GM19328 (cell line): ENCODE results near the gene ADAM33.

Experiments used
- ATAC-seq: cut with Tn5 transposase; IDR thresholded peaks from one replicate; pipeline ENCODE4 v1.9.1; 2021; ENCODE audit warnings: mild to moderate bottlenecking, moderate library complexity; ENCODE audit not compliant: unreplicated experiment

ADAM33 gene

GRCh38 chr20:3681931-3682781 is at the start of gene ADAM33:
ADAM33 (minus strand) TSS chr20:3682010; CDS start chr20:3682004, 6 bp downstream.
- no peak for ATAC-seq

GRCh38 chr20:3730803-3731672 is 49.2 kb upstream of the ADAM33 start:
- no peak for ATAC-seq

DNA sequence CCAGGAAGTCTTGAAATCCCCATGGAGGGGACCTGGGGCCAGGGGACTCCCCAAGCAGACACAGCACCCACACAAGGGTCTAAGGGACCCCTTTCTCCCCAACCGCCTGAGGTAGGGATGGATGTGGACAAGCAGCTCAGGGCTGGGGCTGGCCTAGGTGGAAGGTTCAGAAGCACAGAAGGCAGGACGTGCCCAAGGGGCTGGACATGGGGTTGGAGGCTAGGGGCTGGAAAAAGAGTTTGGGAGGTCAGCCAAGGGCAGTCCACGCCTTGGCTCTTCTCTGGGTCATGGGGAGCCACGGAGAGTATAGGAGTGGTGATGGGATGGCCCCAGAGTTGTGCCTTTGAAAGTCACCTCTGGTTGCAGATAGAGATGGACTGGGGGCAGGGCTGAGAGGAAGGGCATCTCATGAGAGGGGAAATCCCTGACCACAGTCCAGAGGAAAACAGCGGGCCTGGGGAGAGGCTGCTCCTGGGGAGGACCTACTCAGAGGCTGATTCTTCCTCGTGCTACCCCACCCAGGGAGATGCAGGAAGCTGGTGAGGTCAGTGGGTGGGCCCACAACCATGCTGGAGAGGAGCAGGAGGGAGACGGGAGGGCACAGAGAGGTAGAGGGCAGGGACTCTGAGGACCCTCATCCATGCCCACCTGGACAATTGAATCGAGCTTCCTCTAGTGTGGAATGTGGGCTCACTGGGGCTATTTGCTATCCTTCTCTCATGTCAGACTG is 48.2 kb upstream of the ADAM33 start:
- no peak for ATAC-seq

GRCh38 chr20:3729378-3729777 is 47.6 kb upstream of the ADAM33 start:
- ATAC-seq, result no peak

DNA sequence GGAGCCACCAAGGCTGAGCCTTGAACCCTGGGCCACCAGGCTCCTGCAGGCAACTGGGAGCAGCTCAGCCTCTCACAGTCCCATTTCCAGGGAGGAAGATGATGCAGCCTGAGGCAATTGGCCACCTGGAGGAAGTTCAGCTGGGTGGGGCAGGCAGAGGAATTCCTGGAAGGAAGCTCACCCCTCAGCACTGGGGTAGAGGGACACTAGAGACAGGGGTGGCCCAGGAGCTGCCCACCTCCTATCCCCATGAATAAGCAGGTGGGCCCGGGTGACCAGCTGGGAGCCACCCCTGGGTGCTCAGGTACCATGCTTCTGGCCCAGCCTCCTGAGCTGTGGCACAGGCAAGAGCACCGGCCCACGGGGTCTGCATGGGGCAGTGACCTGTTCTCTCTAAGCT is 47.1 kb upstream of the ADAM33 start:
- no peak for ATAC-seq

DNA sequence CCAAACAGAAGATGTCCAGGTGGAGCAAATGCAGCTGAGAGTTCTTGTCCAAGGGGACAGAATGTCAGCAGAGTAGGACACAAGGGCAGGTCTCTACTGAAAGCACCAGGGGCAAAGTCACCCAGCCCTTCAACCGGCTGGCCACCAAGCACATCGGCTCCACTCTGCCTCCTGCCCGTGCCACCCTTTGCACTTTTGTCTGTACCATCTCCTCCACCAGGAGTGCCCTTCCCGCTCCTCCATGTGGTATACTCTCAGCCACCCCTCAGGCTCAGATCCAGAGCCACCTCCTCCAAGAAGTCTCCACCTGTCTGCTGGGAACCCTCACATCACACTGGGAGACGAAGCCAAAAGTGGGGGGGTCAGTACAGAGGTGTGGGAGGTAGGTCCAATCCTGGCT is 46.5 kb upstream of the ADAM33 start:
- ATAC-seq, result no peak

- ATAC-seq, result no peak
These were observed 45.7 kb upstream of the ADAM33 start for GRCh38 chr20:3727401-3728021.

DNA sequence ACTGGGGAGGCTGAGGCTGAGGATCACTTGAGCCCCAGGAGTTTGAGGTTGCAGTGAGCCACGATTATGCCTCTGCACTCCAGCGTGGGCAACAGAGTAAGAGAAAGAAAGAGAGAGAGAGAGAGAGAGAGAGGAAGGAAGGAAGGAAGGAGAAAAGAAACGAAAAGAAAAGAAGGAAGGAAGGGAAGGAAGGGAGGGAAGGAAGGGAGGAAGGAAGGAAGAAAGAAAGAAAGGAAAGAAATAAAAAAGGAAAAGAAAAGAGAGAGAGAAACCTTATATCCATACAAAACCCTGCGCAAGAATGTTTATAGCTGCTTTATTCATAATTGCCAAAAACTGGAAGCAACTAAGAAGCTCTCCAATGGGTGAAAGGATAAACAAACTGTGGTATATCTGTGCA is 42.5 kb upstream of the ADAM33 start:
- ATAC-seq, result no peak

DNA sequence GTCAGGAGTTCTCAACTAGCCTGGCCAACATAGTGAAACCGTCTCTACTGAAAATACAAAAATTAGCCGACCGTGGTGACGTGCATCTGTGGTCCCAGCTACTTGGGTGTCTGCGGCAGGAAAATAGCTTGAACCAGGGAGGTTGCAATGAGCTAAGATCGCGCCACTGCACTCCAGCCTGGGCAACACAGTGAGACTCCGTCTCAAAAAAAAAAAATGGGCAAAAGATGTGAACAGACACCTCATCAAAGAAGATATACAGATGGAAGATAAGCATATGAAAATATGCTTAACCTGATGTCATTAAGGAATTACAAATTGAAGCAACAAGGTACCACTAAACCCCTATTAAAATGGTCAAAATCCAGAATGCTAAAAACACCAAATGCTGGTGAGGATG is 41.5 kb upstream of the ADAM33 start:
- ATAC-seq, result no peak

DNA sequence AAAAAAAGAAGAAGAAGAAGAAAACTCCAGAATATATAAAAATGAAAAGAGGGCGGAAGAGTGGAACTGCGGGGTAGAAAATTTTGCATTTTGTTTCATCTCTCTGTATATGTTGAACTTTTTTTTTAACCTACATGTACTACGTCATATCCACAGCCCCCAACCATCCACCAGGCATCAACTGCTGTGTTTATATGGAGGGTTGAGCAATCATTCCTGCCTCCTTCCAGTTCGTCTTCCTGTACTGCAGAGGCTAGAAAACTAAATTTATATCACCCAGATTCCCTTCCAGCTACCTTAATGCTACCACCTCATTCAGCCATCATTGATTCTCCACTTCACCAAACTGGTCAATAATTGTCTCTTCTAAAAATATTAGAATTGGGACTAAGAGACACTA is 40.1 kb upstream of the ADAM33 start:
- no peak for ATAC-seq

DNA sequence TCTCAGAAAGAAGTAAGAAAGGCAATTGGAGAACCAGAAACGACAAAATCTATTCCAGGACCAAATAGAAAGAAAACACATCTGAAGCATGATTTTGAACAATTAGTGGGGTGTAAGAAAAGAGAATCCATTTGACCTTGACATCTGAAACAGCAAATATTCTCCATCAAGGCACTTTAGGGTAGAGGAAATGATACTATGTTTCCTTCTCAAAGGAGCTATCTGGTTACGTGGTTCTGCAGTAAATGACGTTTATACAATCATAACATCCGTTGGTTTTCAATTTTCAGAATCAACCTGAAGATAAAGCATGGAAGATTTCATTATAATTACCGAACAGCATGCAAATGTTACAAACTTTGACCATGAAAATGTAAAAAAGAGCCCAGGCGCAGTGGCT is 38.8 kb upstream of the ADAM33 start:
- no peak for ATAC-seq

GRCh38 chr20:3720068-3720467 is 38.3 kb upstream of the ADAM33 start:
- ATAC-seq, result no peak

GRCh38 chr20:3719046-3719445 is 37.2 kb upstream of the ADAM33 start:
- ATAC-seq, result no peak

DNA sequence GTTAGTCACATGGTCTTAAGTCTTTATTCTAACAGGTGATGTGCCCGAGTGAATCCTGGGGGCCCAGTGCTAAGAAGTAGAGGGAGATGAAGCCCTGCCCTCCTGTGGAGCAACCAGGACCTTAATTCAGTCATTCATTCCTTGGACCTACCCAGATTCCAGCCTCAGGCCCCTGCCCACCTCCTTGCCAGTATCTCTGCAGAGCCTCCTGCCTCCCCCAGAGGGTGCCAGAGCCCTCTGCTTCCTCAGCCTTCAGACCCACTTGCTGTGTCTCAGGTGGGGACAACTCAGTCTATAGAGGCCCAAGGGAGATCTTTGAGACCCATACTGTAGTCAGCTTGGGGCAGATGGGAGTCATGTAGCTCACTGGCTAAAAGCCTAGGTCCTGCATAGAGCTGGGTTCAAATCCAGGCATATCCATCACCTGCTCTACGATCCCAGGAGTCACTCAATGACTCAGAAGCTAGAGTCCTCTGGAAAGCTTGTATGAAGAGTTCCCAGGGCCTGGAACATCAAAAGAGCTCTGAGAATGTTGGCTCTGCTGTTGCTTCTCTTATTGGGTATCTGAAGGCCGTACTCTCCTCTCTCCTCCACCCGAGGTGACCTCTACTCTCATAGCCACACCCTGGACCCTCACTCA is 34.5 kb upstream of the ADAM33 start:
- no peak for ATAC-seq

- ATAC-seq, result no peak
These were observed 32.3 kb upstream of the ADAM33 start for GRCh38 chr20:3714092-3714491.

GRCh38 chr20:3712279-3712873 is 30.6 kb upstream of the ADAM33 start, which contains the start of gene SIGLEC1:
SIGLEC1 (minus strand) TSS chr20:3712600; CDS start chr20:3707128, 5,472 bp downstream.
- ATAC-seq, result no peak

- no peak for ATAC-seq
These were observed 29.7 kb upstream of the ADAM33 start for GRCh38 chr20:3711484-3711941.

GRCh38 chr20:3710703-3711483 is 29.1 kb upstream of the ADAM33 start:
- ATAC-seq, result no peak

- no peak for ATAC-seq
These were observed 28.2 kb upstream of the ADAM33 start for GRCh38 chr20:3710011-3710466.
